A549 (cell line): Measurements from ENCODE around the gene DIP2C. TPM values are rescaled to one million over a fixed set of nuclear protein-coding genes. Genes with fewer than 3 reads are reported as not detected.

Source experiments
- ATAC-seq, 2 experiments: fragments of 200-7000 bp in 1 of 2; fragments of >200 bp in 1 of 2; cut with Nextera tagmentation in 1 of 2; cut with Tn5 transposase in 1 of 2; 3 replicates each; pipeline versions ENCODE4 v1.8.0 to v1.9.1; 2018 to 2020; ENCODE audit warnings: mild to moderate bottlenecking in 1 of 2, moderate library complexity in 1 of 2
- CTCF ChIA-PET: fragments of 300-600 bp; sonication (Branson Sonifier 250); formaldehyde crosslinking; extraction: SDS; loops from one replicate; lab custom pipeline; 2021; ENCODE audit warnings: antibody characterized with exemption, inconsistent platforms; lab: Yijun Ruan, JAX
- POLR2A ChIA-PET: fragments of 350-600 bp; formaldehyde crosslinking; extraction: SDS; loops from one replicate; lab custom pipeline; 2021; ENCODE audit warnings: antibody characterized with exemption, inconsistent platforms; lab: Yijun Ruan, JAX
- DNase-seq, 2 experiments: peaks; one replicate each; pipeline versions ENCODE4 v3.0.0 to v3.0.0-alpha.2; 2011 to 2016; ENCODE audit warnings: low read depth in 1 of 2, low spot score in 1 of 2
- FAIRE-seq: peaks from 2 replicates; lab custom pipeline; 2011; peaks lifted over from hg19 to GRCh38; lab: Jason Lieb, UNC
- H3K27ac ChIP-seq, 2 experiments: fragments of >200 bp; sonication (Bioruptor Twin); formaldehyde crosslinking; 3 replicates each; pipeline ENCODE4 v1.5.1; 2016 to 2017
- H3K4me1 ChIP-seq: fragments of >200 bp; sonication (Bioruptor Twin); formaldehyde crosslinking; 3 replicates; pipeline ENCODE4 v1.6.1; 2016
- H3K4me2 ChIP-seq: fragments of >200 bp; sonication (Bioruptor Twin); formaldehyde crosslinking; 3 replicates; pipeline ENCODE4 v1.6.1; 2016
- H3K4me3 ChIP-seq: fragments of >200 bp; sonication (Bioruptor Twin); formaldehyde crosslinking; 3 replicates; pipeline ENCODE4 v1.5.1; 2016
- H3K9me3 ChIP-seq: fragments of >200 bp; sonication (Bioruptor Twin); formaldehyde crosslinking; 3 replicates; pipeline ENCODE4 v1.6.1; 2016
- CBX2 ChIP-seq: fragments of 200-600 bp; sonication (generic); IDR thresholded peaks from 2 replicates; pipeline ENCODE4 v1.6.1; 2016; ENCODE audit warnings: low read depth, mild to moderate bottlenecking, borderline replicate concordance
- CEBPB ChIP-seq, 2 experiments: fragments of >200 bp in 1 of 2; sonication (Bioruptor Twin) in 1 of 2; formaldehyde crosslinking in 1 of 2; IDR thresholded peaks; 2 replicates each; pipeline ENCODE4 v1.6.1; 2012 to 2016
- CHD4 ChIP-seq: fragments of 200-600 bp; sonication (generic); IDR thresholded peaks from 2 replicates; pipeline ENCODE4 v1.6.1; 2016; ENCODE audit warnings: antibody characterized with exemption, mild to moderate bottlenecking, borderline replicate concordance
- CTCF ChIP-seq: fragments of >200 bp; sonication (Bioruptor Twin); formaldehyde crosslinking; IDR thresholded peaks from 3 replicates; pipeline ENCODE4 v1.5.1; 2016
- E2F6 ChIP-seq: IDR thresholded peaks from 2 replicates; pipeline ENCODE4 v1.6.1; 2012; ENCODE audit warnings: low read depth, borderline replicate concordance
- FOSL2 ChIP-seq, 2 experiments: fragments of 450-650 bp in 1 of 2; fragments of >200 bp in 1 of 2; sonication (Bioruptor Twin) in 1 of 2; formaldehyde crosslinking; IDR thresholded peaks; 2 replicates each; pipeline versions ENCODE4 v1.5.0 to v1.6.1; 2016 to 2020; ENCODE audit warnings: mild to moderate bottlenecking in 1 of 2, moderate library complexity in 1 of 2
- GATA3 ChIP-seq: IDR thresholded peaks from 2 replicates; pipeline ENCODE4 v1.6.1; 2012; ENCODE audit warnings: borderline replicate concordance
- HEYL ChIP-seq: fragments of 250-450 bp; sonication (Bioruptor Pico); IDR thresholded peaks from 2 replicates; pipeline ENCODE4 v1.8.0; 2021; ENCODE audit warnings: mild to moderate bottlenecking, moderate library complexity
- HOXA7 ChIP-seq: fragments of 250-450 bp; sonication (Bioruptor Pico); IDR thresholded peaks from 2 replicates; pipeline ENCODE4 v1.5.0; 2020; ENCODE audit warnings: mild to moderate bottlenecking, moderate library complexity
- KDM1A ChIP-seq: fragments of 200-600 bp; sonication (generic); IDR thresholded peaks from 2 replicates; pipeline ENCODE4 v1.6.1; 2016; ENCODE audit warnings: low read depth, mild to moderate bottlenecking
- KDM5A ChIP-seq: fragments of 200-600 bp; sonication (generic); IDR thresholded peaks from 2 replicates; pipeline ENCODE4 v1.6.1; 2016; ENCODE audit warnings: antibody characterized with exemption, mild to moderate bottlenecking
- MAX ChIP-seq: IDR thresholded peaks from 2 replicates; pipeline ENCODE4 v1.6.1; 2012
- MYC ChIP-seq: IDR thresholded peaks from 2 replicates; pipeline ENCODE4 v1.6.1; 2012; ENCODE audit warnings: mild to moderate bottlenecking, inconsistent platforms, low read length, improper control_type of control experiment, borderline replicate concordance
- NPAS2 ChIP-seq: fragments of 250-450 bp; sonication (Bioruptor Pico); IDR thresholded peaks from 2 replicates; pipeline ENCODE4 v1.8.0; 2022; ENCODE audit warnings: mild to moderate bottlenecking, moderate library complexity, borderline replicate concordance
- NR3C1 ChIP-seq: fragments of >200 bp; sonication (Bioruptor Twin); formaldehyde crosslinking; IDR thresholded peaks from 3 replicates; pipeline ENCODE4 v1.6.1; 2017
- PBX3 ChIP-seq: IDR thresholded peaks from 2 replicates; pipeline ENCODE4 v1.6.1; 2012
- POLR2A ChIP-seq: IDR thresholded peaks from 2 replicates; pipeline ENCODE4 v1.6.1; 2012; ENCODE audit warnings: mild to moderate bottlenecking, low read length
- RAD21 ChIP-seq, 2 experiments: fragments of >200 bp in 1 of 2; sonication (Bioruptor Twin) in 1 of 2; formaldehyde crosslinking in 1 of 2; IDR thresholded peaks in 1 of 2; conservative IDR thresholded peaks in 1 of 2; 2 replicates in 1 of 2; 3 replicates in 1 of 2; pipeline ENCODE4 v1.6.1; 2012 to 2018; ENCODE audit warnings: inconsistent platforms in 1 of 2
- RARB ChIP-seq: fragments of 250-450 bp; sonication (Bioruptor Pico); IDR thresholded peaks from 2 replicates; pipeline ENCODE4 v1.8.0; 2021; ENCODE audit warnings: mild to moderate bottlenecking, moderate library complexity
- REST ChIP-seq: fragments of 200-600 bp; sonication (generic); IDR thresholded peaks from 2 replicates; pipeline ENCODE4 v1.6.1; 2016; ENCODE audit warnings: antibody characterized with exemption, mild to moderate bottlenecking, moderate library complexity
- SREBF2 ChIP-seq: fragments of 450-650 bp; IDR thresholded peaks from 2 replicates; pipeline ENCODE4 v1.6.1; 2014; ENCODE audit warnings: mild to moderate bottlenecking, moderate library complexity
- ZC3H11A ChIP-seq: fragments of 450-650 bp; IDR thresholded peaks from 2 replicates; pipeline ENCODE4 v1.6.1; 2014; ENCODE audit warnings: antibody characterized with exemption, mild to moderate bottlenecking
- WGBS: methylation state at CpG from one replicate; pipeline ENCODE4 v1.1.6; 2017; ENCODE audit errors: missing lambda C conversion rate; 5-methylcytosine and 5-hydroxymethylcytosine counted together
- polyA plus RNA-seq, 4 experiments: library from polyadenylated mRNA; depleted of rRNA in 3 of 4; stranded (reverse); fragments of >200 nt; fragmentation: RNase III in 1 of 4; extraction: RNeasy Plus Mini Kit Qiagen cat#74134 plus additional on column Dnase treatment in 1 of 4; gene quantifications; 2 replicates in 3 of 4; 3 replicates in 1 of 4; pipeline ENCODE4 v1.2.3, GENCODE V29; 2011 to 2017

Gene DIP2C
- polyA plus RNA-seq, 2 of the 4 experiments (the other 2 are of a cell fraction): 3.7 to 5.0 TPM

GRCh38 chr10:279655-280054, 409.8 kb downstream of the DIP2C start:
- Histone ChIP-seq H3K4me2 (no peak overlapping the region), H3K4me1 (no peaks in the 10 kb centered on the region), H3K27ac (no peak overlapping the region), H3K9me3 (no peaks in the 10 kb centered on the region), H3K4me3 (no peak overlapping the region)
- ATAC-seq (peak in 1 of 2 experiments; percentile 60; a peak in 3 of 6 replicates), DNase-seq (no peak), FAIRE-seq (no peak)
- WGBS: 78% methylated on average over 10 of the region's 10 CpGs
- POLR2A ChIA-PET: no interaction called here
- CTCF ChIA-PET: interaction anchor here (1.0 kb wide), 1 partner anchor 72 kb away, joined by 3 read pairs; no protein-coding TSS in a partner anchor
- TF ChIP-seq GATA3 (no peak), RAD21 (conservative IDR thresholded peaks at IDR 0.05 in 1 of 2, IDR thresholded peaks at IDR 0.05 in 1 of 2) (peak in 1 of 2 experiments; percentile 19; a peak in 2 of 5 replicates), MAX (0 out of 2 replicates have a peak, but pooled peaks have one; percentile 32), CTCF (peak; percentile 15; the same call in 1 of the 3 replicates), HEYL (CRISPR knock-in tag) (no peak), E2F6 (0 out of 2 replicates have a peak, but pooled peaks have one; percentile 28), FOSL2 (IDR thresholded peaks at IDR 0.05) (no peak), FOSL2 (CRISPR knock-in tag; IDR thresholded peaks at IDR 0.05) (no peak)

- Histone ChIP-seq H3K9me3 (no peaks in the 10 kb centered on the region), H3K27ac (no peak overlapping the region), H3K4me1 (no peaks in the 10 kb centered on the region), H3K4me2 (no peak overlapping the region), H3K4me3 (no peak overlapping the region)
- FAIRE-seq (no peak), ATAC-seq (no peak), DNase-seq (no peak)
- 93% methylated on average over 9 of the region's 9 CpGs for WGBS
- POLR2A ChIA-PET: no interaction called here
- CTCF ChIA-PET: interaction anchor here (1.0 kb wide), 2 partner anchors 9 to 73 kb away, joined by 3 to 5 read pairs; no protein-coding TSS in a partner anchor
- TF ChIP-seq PBX3 (no peak), SREBF2 (no peak), REST (no peak), MYC (no peak), CEBPB (IDR thresholded peaks at IDR 0.05) (no peak), FOSL2 (IDR thresholded peaks at IDR 0.05) (no peak), FOSL2 (CRISPR knock-in tag; IDR thresholded peaks at IDR 0.05) (no peak), KDM1A (no peak), KDM5A (no peak), NPAS2 (no peak), POLR2A (no peak), CBX2 (no peak), HOXA7 (CRISPR knock-in tag) (no peak), NR3C1 (no peak), ZC3H11A (no peak), RARB (CRISPR knock-in tag) (no peak), CHD4 (no peak)
These were observed 410.2 kb downstream of the DIP2C start for GRCh38 chr10:279232-279631.
